SK-MEL-5 (cell line): ENCODE results near the gene LIN28B. TPM values are rescaled to one million over a fixed set of nuclear protein-coding genes. Genes with fewer than 3 reads are reported as not detected.
"Not testable (repeated sequence)": the region's sequence is repeated elsewhere in the genome, so short reads cannot be mapped to it uniquely, and the experiment has no call there.

Experiments
- DNase-seq: peaks from one replicate; pipeline ENCODE4 v3.0.0-alpha.2; 2016; ENCODE audit warnings: low read depth, low spot score
- in situ Hi-C: cut with HindIII; loops from 2 replicates; pipeline ENCODE4 v1.10.0; 2016; ENCODE audit warnings: low sequenced_read_pairs, high pct_unique_total_duplicates, low pct_unique_long_range_greater_than_20kb
- total RNA-seq: library from RNA; depleted of rRNA; stranded (reverse); fragments of >200 nt; shearing (Covaris generic); gene quantifications from 2 replicates; pipeline ENCODE4 v1.2.3, GENCODE V29; 2014

Gene LIN28B
- total RNA-seq, 1 experiment from 2014 or later: 0.13 TPM

DNA sequence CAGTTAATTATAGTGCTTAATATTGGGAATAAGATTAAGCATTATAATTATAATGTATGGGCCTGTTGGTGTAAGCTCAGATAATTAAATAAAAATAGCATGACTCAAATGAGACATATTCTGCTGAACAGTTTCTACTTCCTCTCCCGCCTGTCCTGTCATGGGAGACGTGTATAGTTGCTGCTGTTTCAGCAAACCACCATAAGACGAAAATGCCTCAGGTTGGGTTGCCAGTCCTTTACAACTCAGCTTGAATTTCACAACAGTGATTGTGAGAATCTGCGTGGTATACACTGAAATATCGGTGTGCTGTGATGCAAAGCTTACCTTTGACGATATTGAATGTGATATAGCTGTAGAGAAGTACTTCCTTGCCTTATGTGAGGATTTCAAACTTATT is 123.4 kb downstream of the LIN28B start:
- no peak for DNase-seq
- in situ Hi-C loops: no loop called here

DNA sequence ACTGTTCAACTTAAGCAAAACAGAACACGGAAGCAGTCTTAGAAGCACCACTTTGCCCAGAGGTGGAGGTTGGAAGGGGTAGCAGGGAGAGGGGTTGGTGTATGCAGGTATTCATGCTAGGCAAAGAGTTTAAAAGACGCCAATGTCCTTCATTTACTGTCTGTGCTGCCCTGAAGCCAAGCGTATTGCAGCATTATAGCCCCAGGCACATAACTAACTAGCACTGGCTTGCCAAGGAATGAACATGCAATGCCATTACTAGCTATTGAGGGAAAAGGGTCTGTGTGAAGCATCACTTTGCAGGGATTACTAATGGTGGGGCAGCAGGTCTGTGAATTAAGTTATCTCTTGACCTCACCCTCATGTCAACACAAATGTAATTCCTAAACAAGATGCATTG is 124.8 kb downstream of the LIN28B start:
- in situ Hi-C loops: not testable (repeated sequence)

DNA sequence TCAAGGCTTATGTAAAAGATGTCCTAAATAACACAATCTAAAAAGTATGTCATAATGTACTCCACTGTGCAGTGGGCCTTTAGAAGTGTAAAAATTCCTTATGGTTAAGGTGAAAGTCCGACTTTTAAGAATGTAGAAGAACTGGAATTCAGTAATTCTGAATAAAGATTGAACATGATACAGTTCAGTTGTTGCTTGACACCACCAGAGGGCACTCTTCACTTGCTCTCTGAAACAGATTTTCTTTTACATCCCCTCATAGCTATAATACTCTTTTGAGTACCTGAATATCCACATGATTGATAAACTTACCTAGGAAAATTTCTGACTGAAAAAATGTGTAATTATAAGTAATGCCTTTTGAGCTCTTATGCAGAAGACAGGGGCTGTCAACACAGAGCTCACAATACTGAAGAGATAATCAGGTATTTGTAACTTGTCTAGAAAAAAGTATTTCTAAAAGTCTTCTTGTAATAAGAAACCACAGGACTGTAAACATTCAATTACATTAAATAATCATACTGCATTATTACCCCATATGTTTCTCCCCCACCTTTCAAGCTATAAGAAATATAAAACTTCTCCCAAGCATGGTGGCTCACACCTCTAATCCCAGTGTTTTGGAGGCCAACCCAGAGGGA is 130.8 kb downstream of the LIN28B start:
- in situ Hi-C loops: no loop called here
- peak; percentile 57 for DNase-seq

More for the DNA sequence above, 124.8 kb downstream of the LIN28B start:
- not testable (repeated sequence) for DNase-seq

DNA sequence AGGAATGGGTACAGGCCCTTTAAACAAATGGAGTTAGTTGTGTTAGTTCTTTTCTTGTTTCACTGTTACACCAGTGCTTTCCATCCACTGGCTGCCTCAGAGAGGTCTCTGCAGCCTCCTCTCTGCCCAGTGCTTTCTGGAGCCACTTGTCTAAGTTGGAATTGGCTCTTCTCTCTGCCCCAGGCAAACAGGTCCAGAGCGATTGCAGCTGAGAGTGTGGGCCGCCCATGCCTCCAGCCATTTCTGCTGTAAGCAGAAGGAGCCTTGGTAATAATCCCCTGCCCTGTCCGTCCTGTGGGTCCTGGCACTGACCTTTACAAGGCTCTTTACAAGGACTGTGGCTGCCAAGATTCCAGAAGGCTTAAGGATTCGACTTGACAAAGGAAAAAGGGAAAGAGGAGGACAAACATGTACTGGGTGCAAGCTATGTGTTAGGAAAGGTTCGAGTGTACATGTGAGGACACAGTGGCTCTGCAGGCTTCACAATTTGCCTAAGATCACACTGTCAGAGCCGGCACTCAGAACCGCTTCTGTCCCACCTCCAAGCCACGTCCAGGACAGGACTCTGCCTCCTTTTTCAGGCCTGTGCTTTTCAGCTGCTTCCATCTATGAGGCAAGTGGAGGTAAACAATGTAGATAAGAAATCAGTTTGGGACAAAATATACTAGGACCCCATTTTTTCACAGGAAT is 134.4 kb downstream of the LIN28B start:
- DNase-seq: no peak
- in situ Hi-C loops: no loop called here

DNA sequence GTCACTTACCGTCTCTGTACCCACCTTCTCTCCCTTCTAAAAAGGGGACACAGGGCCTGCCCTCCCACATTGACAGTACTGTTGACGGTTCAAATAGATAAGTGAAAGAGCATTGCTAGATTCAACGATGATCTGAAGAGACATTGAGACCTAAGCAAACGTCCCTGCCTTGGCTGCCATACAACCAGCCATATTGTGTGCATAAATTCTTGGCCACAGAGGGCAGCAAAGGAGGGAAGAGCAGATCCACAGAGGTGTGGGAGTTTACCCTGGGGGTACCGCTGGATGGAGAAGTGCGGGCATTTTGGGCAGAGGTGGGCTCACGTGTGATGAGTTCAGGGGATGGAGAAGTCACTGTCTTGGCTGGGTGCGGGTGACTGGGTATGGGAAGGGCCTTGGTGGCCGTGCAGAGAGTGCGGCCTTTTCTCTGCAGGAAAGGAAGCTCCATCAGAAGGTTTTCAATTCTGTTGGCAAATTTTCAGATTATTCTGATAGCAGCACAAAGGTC is 137.3 kb downstream of the LIN28B start:
- peak; percentile 21 for DNase-seq
- in situ Hi-C loops: no loop called here

DNA sequence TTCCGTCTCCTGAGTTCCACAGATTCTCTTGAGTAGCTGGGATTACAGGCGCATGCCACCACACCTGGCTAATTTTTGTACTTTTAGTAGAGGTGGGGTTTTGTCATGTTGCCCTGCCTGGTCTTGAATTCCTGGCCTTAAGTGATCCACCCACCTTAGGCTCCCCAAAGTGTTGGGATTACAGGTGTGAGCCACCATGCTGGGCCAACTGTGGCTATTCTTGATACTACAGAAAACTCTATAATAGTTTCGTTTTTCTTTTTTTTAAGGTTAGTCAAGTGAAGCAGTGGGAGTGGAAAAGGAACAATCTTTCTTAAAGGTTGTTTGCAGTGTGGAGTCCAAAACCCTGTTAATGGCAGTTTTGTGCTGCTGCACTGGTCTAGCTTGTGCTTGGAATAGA is 138.2 kb downstream of the LIN28B start:
- in situ Hi-C loops: no loop called here
- no peak for DNase-seq

DNA sequence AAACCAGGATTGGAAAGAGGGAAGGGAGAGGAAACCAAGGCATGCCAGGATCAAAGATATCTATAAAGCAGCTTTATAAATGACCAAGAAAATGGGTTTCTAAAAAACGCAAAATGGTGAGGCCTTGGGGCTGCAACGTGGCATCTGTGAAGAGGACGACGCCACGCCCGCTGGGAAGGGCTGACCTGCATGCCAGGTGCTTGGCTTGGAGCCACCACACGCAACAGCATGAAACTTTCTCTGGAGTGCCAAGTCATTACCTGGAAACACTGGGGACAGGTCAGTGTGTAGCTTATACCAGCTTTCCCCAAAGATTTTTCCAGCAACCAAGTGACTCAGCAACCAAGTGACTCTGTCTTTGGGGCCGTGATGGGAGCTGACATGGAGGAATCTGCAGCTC is 140.4 kb downstream of the LIN28B start:
- in situ Hi-C loops: no loop called here
- no peak for DNase-seq

DNA sequence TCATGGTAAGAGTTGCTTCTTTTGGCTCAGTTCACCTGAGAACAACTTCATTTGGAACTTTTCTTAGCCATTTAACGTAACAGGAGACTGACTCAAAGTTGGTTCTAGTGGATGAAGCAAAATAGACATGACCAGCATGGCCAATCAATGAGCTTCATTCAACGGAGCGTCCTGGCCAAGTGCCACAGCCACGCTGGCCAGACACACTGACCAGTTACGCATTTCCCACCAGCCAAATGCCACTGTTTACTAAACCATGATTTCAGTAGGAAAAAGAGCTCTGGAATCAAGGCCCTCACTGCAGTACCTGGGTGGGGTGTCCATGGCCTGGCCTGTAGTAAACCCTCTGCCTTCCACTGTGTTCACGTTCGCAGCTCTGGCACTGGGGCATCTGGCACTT is 142.5 kb downstream of the LIN28B start:
- no peak for DNase-seq
- in situ Hi-C loops: no loop called here

DNA sequence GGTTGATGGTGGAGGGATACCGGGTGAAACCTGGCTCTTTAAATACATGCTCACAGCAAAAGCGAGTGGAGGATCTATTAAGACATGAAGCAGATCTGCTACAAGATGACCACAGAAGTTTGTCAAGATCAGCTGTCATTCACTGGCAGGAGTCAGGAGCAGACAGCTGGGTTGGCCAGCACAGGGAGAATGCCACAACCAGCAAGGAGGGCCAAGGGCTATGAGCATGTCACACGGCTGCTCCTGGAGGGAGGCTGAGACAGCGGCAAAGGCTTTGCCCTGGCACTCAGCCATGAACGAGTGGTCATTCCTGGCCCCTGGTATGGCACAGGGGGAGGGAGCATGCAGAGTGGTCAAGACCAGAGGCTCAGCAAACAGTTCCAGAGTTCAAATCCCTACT is 145.3 kb downstream of the LIN28B start:
- in situ Hi-C loops: no loop called here
- DNase-seq: no peak

DNA sequence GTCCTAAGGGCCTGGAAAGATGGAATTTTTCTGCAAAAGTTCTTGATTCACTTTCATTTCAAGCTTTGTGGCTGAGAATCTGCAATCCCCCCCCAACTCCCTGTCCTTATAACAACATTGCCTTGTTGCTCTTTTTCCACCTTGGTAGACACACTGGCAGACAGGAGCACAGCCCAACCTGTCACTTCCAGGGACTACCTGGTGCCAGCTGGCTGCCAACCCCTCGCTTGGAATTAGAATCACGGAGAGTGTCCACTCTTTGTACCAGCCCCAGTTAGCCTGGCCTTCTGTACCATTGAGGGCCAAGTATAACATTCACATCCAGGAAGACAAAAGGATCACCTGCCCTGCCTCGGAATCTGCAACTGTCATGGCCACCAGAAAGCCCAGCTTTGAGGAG is 148.2 kb downstream of the LIN28B start:
- in situ Hi-C loops: no loop called here
- no peak for DNase-seq

DNA sequence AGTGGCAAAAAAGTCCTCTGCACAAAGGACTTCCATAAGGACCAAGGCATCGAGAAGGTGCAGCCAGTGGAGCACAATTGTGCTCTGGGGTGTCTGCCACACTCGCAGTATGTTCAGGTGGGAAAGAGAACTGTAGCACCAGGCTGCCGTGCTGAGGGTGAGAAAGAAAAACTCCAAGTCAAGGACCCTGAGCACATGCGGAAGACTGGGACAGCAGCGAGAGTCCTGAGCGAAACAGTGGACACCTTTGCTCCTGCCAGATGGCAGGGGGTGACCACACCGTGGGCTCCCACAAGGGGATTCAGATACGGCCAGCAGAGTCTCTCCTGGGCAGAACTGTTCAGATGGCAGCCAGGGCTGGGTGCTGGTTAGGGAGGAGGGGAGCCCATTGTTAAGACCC is 149.4 kb downstream of the LIN28B start:
- in situ Hi-C loops: no loop called here
- no peak for DNase-seq

DNA sequence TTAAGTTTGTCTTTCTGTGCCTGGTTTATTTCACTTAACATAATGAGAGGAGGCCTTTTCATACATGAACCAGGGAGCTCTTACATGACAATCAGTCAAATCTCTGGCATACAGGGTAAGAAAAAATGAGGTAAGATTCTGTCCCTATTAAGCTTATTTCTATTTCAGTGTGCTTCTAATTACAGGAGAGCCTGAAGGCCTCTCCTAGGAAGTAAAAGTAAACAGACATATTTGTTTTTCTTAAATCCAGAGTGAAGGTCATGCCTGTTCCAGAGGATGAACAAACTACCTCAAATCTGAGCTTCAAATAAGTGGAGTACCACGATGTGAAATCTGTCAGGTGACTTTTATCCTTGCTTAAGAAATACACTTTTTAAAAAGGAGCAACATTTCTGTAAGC is 150.3 kb downstream of the LIN28B start:
- DNase-seq: no peak
- in situ Hi-C loops: no loop called here

DNA sequence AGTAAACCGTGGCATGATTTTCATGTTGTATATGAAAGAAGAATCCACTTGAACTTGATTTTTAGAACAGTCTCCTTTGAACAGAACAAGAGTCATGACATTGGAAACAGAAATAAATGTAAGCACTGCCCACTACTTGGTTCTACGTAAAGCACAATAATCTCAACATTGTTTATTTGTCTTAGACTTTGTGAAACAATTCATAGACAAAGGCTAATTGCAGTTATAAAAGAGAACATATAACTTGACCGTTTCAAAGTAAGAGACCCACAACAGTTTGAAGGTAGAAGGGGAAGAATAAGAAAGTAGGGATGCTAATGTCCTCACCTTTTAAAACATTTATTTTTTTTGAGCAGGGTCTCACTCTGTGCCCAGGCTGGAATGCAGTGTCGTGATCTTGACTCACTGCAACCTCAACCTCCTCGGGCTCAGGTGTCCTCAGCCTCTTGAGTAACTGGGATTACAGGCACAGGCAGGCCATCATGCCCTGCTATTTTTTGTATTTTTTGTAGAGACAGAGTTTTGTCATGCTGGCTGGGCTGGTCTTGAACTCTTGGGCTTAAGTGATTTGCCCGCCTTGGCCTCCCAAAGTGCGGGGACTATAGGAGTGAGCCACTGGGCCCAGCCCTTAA is 151.8 kb downstream of the LIN28B start:
- no peak for DNase-seq
- in situ Hi-C loops: no loop called here

DNA sequence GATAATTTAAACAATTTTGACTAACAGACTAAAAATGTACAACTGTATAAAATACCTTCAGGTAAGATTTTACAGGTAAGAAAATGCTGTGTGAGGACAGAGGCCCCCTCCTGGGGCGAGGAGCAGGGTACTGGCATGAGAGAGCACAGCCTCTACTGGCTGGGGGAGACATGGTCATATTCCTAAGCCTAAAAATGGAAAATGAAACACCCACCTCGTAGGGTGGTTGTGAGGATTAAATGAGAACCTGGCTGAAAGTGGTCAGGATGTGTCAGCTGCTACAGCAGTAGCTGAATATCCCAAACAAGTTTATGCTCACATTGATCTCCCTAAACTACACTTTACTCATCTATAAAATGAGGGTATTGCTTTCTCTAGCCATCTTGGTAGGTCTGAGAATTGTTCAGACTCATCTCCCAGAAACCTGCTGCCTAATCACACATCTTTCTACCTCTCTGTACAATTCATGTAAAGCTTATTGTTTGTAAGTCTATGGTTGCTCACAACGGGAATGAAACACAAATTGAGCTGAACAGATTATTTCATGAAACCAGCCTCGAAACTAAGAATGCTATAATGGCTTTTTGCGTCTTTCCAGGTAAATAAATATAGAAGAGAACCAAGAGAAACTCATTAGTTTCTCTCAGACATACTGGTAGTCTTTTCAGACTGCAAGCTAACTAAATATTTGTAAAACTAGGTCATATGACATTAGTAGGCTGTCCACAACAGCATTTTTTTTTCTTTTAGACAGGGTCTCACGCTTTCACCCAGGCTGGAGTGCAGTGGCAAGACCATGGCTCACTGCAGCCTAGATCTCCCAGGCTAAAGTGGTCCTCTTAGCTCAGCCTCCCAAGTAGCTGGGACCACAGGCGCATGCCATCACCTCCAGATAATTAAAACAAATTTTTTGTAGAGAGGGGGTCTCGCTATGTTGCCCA is 153.3 kb downstream of the LIN28B start:
- in situ Hi-C loops: no loop called here
- DNase-seq: no peak

DNA sequence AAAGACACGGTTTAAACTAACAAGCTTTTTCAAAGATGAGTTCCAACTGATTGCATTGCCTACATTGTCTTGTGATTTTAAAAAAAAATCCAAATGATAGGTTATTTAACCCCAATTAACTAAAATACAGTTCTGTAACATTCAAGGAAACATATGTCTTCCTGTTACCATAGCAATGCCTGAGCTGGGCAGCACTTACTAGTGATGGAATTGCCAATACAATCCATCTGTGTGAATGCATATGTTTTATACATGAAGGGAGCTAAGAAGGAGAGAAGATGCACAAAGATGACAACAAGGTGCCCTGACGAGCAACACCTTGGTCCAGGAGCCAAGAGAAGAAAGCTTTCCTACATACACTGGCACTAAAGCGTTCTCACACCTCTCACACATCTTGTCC is 154.2 kb downstream of the LIN28B start:
- in situ Hi-C loops: no loop called here
- DNase-seq: no peak

DNA sequence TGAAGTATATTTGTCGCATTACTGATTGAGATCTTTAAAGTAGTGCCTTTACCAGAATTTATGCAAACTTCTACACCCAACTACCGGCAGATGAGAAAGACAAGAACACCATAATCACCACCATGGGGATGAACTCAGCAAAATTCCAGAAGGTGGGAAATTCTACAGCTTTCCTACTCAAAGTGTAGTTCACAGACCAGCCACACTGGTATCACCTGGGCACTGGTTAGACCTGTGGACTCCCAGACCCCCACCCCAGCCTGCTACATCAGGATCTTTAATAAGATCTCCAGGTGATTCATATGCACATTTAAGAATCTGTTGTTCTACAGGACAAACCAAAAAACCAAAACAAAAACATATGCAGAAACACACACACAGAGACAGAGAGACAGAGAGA is 155.0 kb downstream of the LIN28B start:
- in situ Hi-C loops: no loop called here
- DNase-seq: no peak

DNA sequence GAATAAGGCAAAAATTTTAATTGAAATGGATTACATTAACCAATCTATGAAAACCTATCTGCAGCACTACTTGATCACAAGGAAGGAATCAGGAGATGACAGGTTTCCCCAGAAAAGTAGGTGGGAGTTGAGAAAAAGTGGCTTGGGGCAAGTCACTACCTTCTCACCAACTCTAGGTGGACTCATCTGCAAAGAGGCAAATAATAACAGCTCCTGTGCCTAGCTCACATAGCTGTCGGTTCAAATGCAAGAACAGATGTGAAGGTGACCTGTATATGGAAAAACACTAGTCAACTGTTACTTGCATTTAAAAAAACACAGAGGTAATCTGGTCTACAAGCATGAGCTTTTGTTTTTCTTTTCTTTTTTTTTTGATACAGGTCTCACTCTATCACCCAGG is 155.7 kb downstream of the LIN28B start:
- in situ Hi-C loops: no loop called here
- DNase-seq: peak; percentile 11

DNA sequence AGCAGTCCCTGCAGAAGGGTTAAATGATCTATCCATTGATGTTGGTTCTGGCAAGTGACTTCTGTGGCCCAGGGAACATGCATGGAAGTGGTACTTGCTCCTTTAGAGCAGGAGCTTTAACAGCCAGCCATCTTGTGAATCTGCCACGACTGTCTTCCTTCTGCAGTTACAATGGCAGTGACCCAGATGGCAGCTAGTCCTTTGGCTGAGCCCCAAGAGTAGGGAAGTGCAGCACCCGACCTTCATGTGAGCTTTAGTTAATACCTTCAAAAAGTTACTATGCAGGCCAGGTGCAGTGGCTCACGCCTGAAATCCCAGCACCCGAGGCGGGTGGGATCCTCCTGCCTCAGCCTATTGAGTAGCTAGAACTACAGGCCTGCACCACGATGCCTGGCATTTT is 156.5 kb downstream of the LIN28B start:
- in situ Hi-C loops: no loop called here
- DNase-seq: no peak
